ENCODE data around the gene TBC1D10A. TPM values are rescaled to one million over a fixed set of nuclear protein-coding genes. Genes with fewer than 3 reads are reported as not detected.

The TBC1D10A gene
- total RNA-seq, 2 donors from 2014 or later = 46.1 to 51.2 TPM

DNA sequence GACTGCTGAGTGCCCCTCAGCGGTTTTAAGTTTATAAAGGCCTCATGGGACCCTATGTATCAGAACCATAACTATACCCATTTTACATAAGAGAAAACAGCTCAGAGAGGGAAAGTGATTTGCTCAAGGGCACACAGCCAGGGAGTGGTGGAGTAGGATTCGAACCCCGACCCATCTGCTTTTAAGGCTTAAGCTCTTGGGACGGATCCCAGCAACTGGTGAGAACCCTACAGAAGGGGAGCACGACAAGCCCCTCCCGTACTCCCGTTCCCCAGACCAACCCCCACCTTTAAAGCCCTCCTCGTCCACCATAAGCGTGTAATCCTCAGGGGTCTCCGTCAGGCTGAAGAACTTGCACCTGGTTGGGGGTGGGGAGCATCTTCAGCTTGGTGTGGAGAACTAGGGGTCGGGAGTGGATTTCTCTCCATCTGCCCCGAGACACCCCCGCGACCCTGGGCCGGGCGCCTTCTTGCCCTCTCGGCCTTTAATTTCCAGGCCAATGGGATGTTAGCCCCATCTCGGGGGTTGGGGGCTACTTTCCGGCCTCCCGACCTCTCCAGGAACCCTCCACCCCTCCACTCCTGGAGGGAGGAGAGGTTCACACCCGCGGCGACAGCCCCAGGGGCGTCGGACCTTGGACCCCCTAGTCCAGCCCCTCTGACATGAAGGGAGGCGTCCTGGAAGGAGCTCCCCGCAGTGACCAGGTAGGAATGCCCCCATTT lies 38.2 kb downstream of the TBC1D10A start:
- no peak for DNase-seq (ENCODE audit: low spot score)
- Histone ChIP-seq H3K27me3 (replicated peaks; ENCODE audit: insufficient read depth) (no peaks in the 10 kb centered on the region), H3K9me3 (no peaks in the 10 kb centered on the region), H3K36me3 (peaks cover 0 to 10% of the 10 kb centered on the region in 2 donors), H3K27ac (peak overlapping the region; percentile 88 to 95), H3K4me3 (peak overlapping the region; percentile 51 to 89), H3K4me1 (replicated peaks) (peaks cover 21% of the 10 kb centered on the region)
- WGBS = 9% methylated on average over 27 of the region's 27 CpGs
- TF ChIP-seq POLR2A (IDR thresholded peaks at IDR 0.05) (no peak), CTCF (IDR thresholded peaks at IDR 0.05) (no peak), POLR2AphosphoS5 (IDR thresholded peaks at IDR 0.05) (no peak)
- intact Hi-C loops (cut with DNase I) = loop anchor here (2.0 kb wide), 2 partner anchors 38 to 68 kb away; partner anchors contain the start of genes CCDC157, SF3A1 and TBC1D10A

GRCh38 chr22:30287648-30288418 lies 38.9 kb downstream of the TBC1D10A start:
- 17% methylated on average over 5 of the region's 5 CpGs for WGBS
- Histone ChIP-seq H3K27me3 (replicated peaks; ENCODE audit: insufficient read depth) (no peaks in the 10 kb centered on the region), H3K4me1 (replicated peaks) (peaks cover 21% of the 10 kb centered on the region), H3K9me3 (no peaks in the 10 kb centered on the region), H3K4me3 (peak overlapping the region; percentile 51 to 89), H3K27ac (peak overlapping the region; percentile 88 to 95), H3K36me3 (peaks cover 0 to 5% of the 10 kb centered on the region in 2 donors)
- TF ChIP-seq POLR2AphosphoS5 (IDR thresholded peaks at IDR 0.05) (peak; percentile 83), CTCF (IDR thresholded peaks at IDR 0.05) (peak in 3 of 4 experiments; percentile 70 to 94 (median 94)), POLR2A (IDR thresholded peaks at IDR 0.05) (peak; percentile 55)
- intact Hi-C loops (cut with DNase I) = loop anchor here (1.0 to 2.0 kb wide), 3 partner anchors 39 to 98 kb away; partner anchors contain the start of genes CCDC157, SF3A1 and TBC1D10A
- DNase-seq (ENCODE audit: low spot score) = peak; percentile 84

DNA sequence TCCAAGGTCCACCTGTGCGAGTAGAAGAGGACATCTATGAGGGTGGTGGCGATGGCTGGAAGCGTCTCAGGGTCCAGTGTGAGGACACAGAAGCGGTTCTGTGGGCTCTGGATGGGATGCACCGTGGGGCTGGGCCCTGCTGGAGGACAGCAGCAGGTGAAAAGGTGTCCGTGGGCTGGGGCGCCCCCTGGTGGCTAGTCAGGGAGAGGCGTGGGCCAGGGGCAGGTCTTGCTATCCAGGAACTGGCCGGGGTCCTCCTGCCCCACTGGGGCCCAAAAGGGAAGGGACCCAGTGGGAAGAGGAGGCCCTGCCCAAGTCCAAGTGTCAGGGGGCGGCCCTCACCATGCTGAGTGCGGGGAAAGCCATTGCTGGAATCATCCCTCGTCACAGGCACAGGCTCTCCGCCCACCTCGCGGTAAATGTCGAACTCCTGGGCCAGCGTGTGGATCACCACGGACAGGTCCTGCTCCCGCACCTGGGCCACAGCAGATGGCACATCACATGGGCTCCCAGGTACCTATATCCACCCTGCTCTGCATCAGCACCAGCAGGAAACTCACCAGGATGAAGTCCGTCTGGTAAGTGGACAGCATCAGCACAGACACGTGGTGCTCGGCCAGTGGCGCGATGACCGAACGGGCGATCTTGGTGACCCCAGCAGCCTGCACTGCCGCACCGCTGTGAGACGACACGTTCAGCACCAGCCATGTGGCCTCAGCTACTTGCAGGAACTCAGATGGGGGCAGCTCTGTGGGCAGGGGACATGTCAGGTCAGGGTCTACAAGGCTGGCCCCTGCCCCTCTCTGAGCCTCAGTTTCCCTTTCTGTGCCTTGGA lies 39.7 kb downstream of the TBC1D10A start:
- H3K9me3 ChIP-seq = no peaks in the 10 kb centered on the region
- peaks cover 0 to 5% of the 10 kb centered on the region in 2 donors for H3K36me3 ChIP-seq
- TF ChIP-seq CTCF (IDR thresholded peaks at IDR 0.05) (peak; percentile 86 to 91 (median 88)), POLR2A (IDR thresholded peaks at IDR 0.05) (no peak)
- 56% methylated on average over 31 of the region's 31 CpGs for WGBS
- no peak overlapping the region for H3K27ac ChIP-seq
- H3K27me3 ChIP-seq (replicated peaks; ENCODE audit: insufficient read depth) = no peaks in the 10 kb centered on the region
- intact Hi-C loops (cut with DNase I) = loop anchor here (1.0 kb wide), 1 partner anchor 99 kb away; no protein-coding TSS in a partner anchor
- DNase-seq (ENCODE audit: low spot score) = peak; percentile 61
- H3K4me1 ChIP-seq (replicated peaks) = peaks cover 21% of the 10 kb centered on the region
- H3K4me3 ChIP-seq = no peak overlapping the region

DNA sequence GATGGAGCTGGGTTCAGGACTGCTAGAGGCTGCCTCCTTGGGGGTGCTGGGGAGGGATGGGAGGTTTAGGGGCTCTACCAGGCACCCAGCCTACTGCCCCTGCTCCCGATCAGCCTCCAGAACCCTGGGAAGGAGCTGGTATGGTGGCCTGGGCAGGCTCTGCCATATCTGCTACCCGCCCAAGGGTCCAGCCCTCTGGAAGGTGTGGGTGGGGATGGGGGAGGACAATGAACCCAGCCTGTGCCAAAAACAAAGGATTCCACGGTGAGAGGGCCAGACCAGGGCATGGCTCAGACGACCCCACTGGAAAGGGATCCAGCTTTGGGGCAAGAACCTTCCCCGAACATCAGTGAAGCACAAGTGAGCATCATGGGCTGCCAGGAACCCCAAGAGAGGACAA lies 40.4 kb downstream of the TBC1D10A start:
- H3K27me3 ChIP-seq (replicated peaks; ENCODE audit: insufficient read depth) = no peaks in the 10 kb centered on the region
- no peaks in the 10 kb centered on the region for H3K9me3 ChIP-seq
- no peak overlapping the region for H3K27ac ChIP-seq
- intact Hi-C loops (cut with DNase I) = no loop called here
- WGBS = 78% methylated on average over 5 of the region's 5 CpGs
- H3K4me3 ChIP-seq = no peak overlapping the region
- H3K4me1 ChIP-seq (replicated peaks) = peaks cover 14% of the 10 kb centered on the region
- H3K36me3 ChIP-seq = peaks cover 0 to 5% of the 10 kb centered on the region in 2 donors
- no peak for DNase-seq (ENCODE audit: low spot score)
- TF ChIP-seq CTCF (IDR thresholded peaks at IDR 0.05) (no peak), POLR2A (IDR thresholded peaks at IDR 0.05) (no peak), POLR2AphosphoS5 (IDR thresholded peaks at IDR 0.05) (no peak)

Data from prostate gland (tissue), 2 donors.